AG20443 (cell line): ENCODE data around the gene IL17B.
A peak's percentile ranks its signal among the peaks of the same experiment; 100 is the strongest.
"Not testable (repeated sequence)": the region's sequence is repeated elsewhere in the genome, so short reads cannot be mapped to it uniquely, and the experiment has no call there.

ENCODE experiments used
- DNase-seq: peaks from one replicate; pipeline ENCODE4 v3.0.0; 2012; ENCODE audit warnings: low spot score, mixed read lengths

IL17B gene

DNA sequence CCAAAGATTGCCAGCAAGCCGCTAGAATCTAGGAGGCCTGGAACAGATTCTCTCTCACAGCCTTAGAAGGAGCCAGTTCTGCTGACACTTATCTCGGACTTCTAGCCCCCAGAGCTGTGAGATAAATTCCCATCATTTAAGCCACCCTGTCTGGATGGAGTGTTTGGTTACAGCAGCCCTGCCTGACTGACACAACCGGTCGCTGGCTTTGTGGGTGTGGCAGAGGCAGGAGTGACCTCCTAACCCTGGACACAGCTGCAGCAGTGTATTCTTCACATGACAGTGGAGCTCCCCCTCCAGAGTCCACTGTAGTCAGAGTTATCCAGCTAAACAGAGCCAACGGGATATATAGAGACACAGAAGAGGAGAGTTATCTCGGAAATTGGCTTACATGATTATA lies 21.2 kb upstream of the IL17B start:
- DNase-seq, result no peak

- no peak for DNase-seq
These were observed 20.7 kb upstream of the IL17B start for GRCh38 chr5:149399775-149400174.

GRCh38 chr5:149398747-149399266 lies 19.7 kb upstream of the IL17B start:
- not testable (repeated sequence) for DNase-seq

DNA sequence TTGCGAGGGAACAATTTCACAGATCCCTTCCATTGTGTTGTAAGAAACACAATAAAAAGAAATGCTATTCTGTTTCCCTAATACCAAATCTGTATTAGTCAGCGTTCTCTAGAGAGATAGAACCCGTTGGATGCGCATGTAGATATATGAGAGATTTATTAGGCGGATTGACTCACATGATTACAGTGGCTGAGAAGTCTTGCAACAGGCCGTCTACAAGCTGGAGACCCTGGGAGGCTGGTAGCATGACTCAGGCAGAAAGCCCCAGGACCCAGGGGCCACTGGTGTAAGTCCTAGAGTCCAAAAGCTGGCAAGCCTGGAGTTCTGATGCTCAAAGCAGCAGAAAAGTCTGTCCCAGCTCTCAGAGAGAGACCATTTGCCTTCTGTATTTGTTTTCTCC lies 18.4 kb upstream of the IL17B start:
- DNase-seq, result peak; percentile 79

GRCh38 chr5:149394996-149395395 lies 15.9 kb upstream of the IL17B start:
- not testable (repeated sequence) for DNase-seq

GRCh38 chr5:149392718-149393117 lies 13.6 kb upstream of the IL17B start:
- no peak for DNase-seq

GRCh38 chr5:149391524-149391923 lies 12.4 kb upstream of the IL17B start:
- no peak for DNase-seq

- DNase-seq, result not testable (repeated sequence)
These were observed 12.0 kb upstream of the IL17B start for GRCh38 chr5:149391076-149391475.

GRCh38 chr5:149389552-149390495 lies 10.7 kb upstream of the IL17B start:
- DNase-seq, result no peak

- no peak for DNase-seq
These were observed 9.6 kb upstream of the IL17B start for GRCh38 chr5:149388498-149389190.

- no peak for DNase-seq
These were observed 8.9 kb upstream of the IL17B start for GRCh38 chr5:149387982-149388381.

GRCh38 chr5:149387081-149387631 lies 8.1 kb upstream of the IL17B start:
- DNase-seq, result peak; percentile 69

DNA sequence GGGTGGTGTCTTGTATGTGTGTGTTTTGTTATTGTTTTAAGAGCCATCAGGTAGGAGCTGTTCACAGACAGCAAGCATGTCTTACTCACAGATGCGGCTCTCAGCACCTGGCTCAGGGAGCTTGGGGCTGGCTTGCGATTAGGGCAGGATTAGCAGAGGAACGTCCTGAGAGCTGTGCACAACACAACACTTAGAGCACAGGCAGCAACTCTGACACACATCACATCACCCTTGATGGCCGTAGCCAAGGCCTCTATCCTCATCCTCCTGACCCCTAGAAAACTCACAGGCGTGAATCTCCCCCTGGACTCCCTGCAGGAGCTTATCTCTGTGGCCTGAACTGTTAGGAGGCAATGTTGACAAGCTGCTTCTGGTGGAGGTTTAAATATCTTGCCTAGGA lies 7.1 kb upstream of the IL17B start:
- DNase-seq, result no peak

DNA sequence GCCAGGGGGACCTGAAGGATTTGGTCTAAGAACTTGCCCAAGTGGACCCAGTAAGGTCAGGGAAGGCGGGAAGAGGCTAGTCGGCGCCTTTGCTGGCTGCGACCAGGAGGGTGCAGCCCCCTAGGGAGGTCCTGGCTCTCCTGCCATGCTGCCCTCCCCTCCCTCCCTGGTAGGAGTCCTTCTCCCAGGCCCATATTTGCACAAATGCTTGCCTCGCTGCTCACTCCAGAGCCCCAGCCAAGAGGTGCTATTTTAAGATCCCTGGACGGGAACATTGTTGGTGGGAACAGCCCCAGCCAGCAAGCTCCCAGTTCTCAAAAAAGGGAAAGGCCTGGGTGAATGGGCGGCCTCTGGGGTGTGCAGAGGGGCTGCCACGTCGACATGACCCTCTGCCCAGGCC lies 4.3 kb upstream of the IL17B start:
- no peak for DNase-seq

- no peak for DNase-seq
These were observed 3.6 kb upstream of the IL17B start for GRCh38 chr5:149382517-149383220.

DNA sequence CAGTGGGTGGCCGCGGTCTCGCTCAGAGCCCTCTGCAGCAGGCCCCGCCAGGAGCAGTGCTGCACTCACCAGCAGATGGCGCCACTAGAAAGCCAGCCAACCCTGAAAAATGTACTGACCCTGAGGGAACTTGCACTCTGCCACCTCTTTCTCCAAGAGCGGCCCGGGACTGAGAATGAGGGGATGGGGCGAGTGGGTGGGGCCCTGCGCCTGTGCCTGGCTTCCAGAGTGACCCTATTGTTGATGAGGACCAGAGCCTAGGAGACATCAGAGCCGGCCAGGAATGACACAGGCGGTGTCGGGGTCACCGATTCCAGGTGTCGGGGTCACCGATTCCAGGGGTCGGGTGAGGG lies 2.9 kb upstream of the IL17B start:
- DNase-seq, result peak; percentile 89

- no peak for DNase-seq
These were observed 2.3 kb upstream of the IL17B start for GRCh38 chr5:149381261-149381985.

DNA sequence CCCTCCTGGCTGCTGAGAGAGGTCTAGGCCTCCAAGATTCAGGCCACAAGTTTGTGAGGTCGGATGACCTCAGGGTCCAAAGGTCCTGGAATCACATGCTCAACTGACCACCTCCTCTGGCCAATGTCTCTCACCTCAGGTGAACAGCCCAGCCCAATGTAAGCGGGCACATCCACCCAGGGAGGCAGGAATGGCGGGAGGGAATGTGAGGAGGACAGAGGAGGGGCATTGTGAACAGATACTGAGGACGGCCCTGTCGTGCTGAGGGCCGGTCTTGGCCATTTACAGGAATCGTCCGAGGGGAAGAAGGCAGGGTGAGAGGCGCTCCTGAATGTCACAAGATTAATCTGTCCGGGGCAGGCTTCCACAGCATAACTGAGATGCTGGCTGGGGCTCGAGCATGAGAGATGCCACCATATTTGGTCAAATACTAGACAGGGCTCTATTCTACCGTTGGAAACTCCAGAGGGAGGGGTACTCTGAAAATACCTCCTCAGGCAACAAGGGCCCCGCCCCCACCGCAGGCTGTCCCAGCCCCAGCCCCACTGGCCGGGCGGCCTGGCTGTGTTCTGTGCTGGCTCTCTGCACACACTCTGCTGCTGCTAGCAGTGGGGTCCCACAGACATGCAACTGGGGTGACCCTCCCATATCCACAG lies 1.5 kb upstream of the IL17B start:
- DNase-seq, result no peak

GRCh38 chr5:149379818-149380374 lies 804 bp upstream of the IL17B start:
- no peak for DNase-seq

- DNase-seq, result no peak
These were observed 761 bp downstream of the IL17B start for GRCh38 chr5:149378241-149378820.
